ENCODE results near the gene CD1B.
"Not testable (repeated sequence)": the region's sequence is repeated elsewhere in the genome, so short reads cannot be mapped to it uniquely, and the experiment has no call there.

Gene CD1B

GRCh38 chr1:158328426-158328825 lies 2.9 kb downstream of the CD1B start:
- DNase-seq = no peak

GRCh38 chr1:158327481-158327880 lies 3.9 kb downstream of the CD1B start:
- no peak for DNase-seq

- no peak for DNase-seq
Measured at GRCh38 chr1:158324395-158324794, 6.9 kb downstream of the CD1B start.

GRCh38 chr1:158323866-158324265 lies 7.5 kb downstream of the CD1B start:
- DNase-seq = no peak

- DNase-seq = no peak
Measured at GRCh38 chr1:158311066-158311465, 20.3 kb downstream of the CD1B start.

- DNase-seq = no peak
Measured at GRCh38 chr1:158310623-158311022, 20.7 kb downstream of the CD1B start.

GRCh38 chr1:158295791-158296190 lies 35.5 kb downstream of the CD1B start:
- DNase-seq = no peak

- no peak for DNase-seq
Measured at GRCh38 chr1:158290321-158290844, 40.9 kb downstream of the CD1B start.

GRCh38 chr1:158289811-158290210 lies 41.5 kb downstream of the CD1B start, which contains the start of gene CD1C:
Gene CD1C, plus strand, starts transcription at chr1:158289923. Its CDS starts 142 bp downstream, at chr1:158290065.
- no peak for DNase-seq

- no peak for DNase-seq
Measured at GRCh38 chr1:158286941-158287346, 44.4 kb downstream of the CD1B start.

GRCh38 chr1:158286487-158286886 lies 44.8 kb downstream of the CD1B start:
- no peak for DNase-seq

GRCh38 chr1:158285756-158286241 lies 45.5 kb downstream of the CD1B start:
- no peak for DNase-seq

GRCh38 chr1:158283965-158284364 lies 47.4 kb downstream of the CD1B start:
- no peak for DNase-seq

GRCh38 chr1:158282421-158282820 lies 48.9 kb downstream of the CD1B start:
- not testable (repeated sequence) for DNase-seq
